HEK293 (cell line): ENCODE measurements around the gene RNF224.
"Not testable (repeated sequence)": the region's sequence is repeated elsewhere in the genome, so short reads cannot be mapped to it uniquely, and the experiment has no call there.

Source experiments
- KLF16 ChIP-seq: fragments of 450-650 bp; formaldehyde crosslinking; IDR thresholded peaks from 2 replicates; pipeline ENCODE4 v1.5.1; 2017; ENCODE audit warnings: missing biosample characterization, missing genetic modification characterization
- PRDM1 ChIP-seq: fragments of 450-650 bp; formaldehyde crosslinking; IDR thresholded peaks from 2 replicates; pipeline ENCODE4; 2016; ENCODE audit warnings: missing biosample characterization, missing genetic modification characterization
- TCF7L2 ChIP-seq: IDR thresholded peaks from 2 replicates; pipeline ENCODE4 v1.6.1; 2011; ENCODE audit warnings: low read depth, mild to moderate bottlenecking, inconsistent platforms, low read length, moderate library complexity, borderline replicate concordance
- ZBTB20 ChIP-seq: fragments of 450-650 bp; formaldehyde crosslinking; IDR thresholded peaks from 2 replicates; pipeline ENCODE4 v1.5.1; 2016; ENCODE audit warnings: missing biosample characterization, missing genetic modification characterization
- ZBTB7A ChIP-seq: fragments of 450-650 bp; formaldehyde crosslinking; IDR thresholded peaks from 2 replicates; pipeline ENCODE4 v1.5.1; 2016; ENCODE audit warnings: low read depth, missing biosample characterization, missing genetic modification characterization
- ZNF174 ChIP-seq: fragments of 450-650 bp; formaldehyde crosslinking; IDR thresholded peaks from 2 replicates; pipeline ENCODE4 v1.5.0; 2017; ENCODE audit warnings: missing biosample characterization, mild to moderate bottlenecking, missing genetic modification characterization
- ZNF24 ChIP-seq: fragments of 450-650 bp; formaldehyde crosslinking; IDR thresholded peaks from 2 replicates; pipeline ENCODE4 v1.5.1; 2016; ENCODE audit warnings: missing biosample characterization, missing genetic modification characterization
- ZNF366 ChIP-seq: fragments of 450-650 bp; formaldehyde crosslinking; conservative IDR thresholded peaks from 2 replicates; pipeline ENCODE4 v1.5.1; 2016; ENCODE audit warnings: missing biosample characterization, missing genetic modification characterization
- ZNF416 ChIP-seq: fragments of 450-650 bp; formaldehyde crosslinking; IDR thresholded peaks from 2 replicates; pipeline ENCODE4 v1.5.1; 2016; ENCODE audit warnings: missing biosample characterization, missing genetic modification characterization
- ZNF658 ChIP-seq: fragments of 450-650 bp; formaldehyde crosslinking; IDR thresholded peaks from 2 replicates; pipeline ENCODE4; 2016; ENCODE audit warnings: missing biosample characterization, missing genetic modification characterization
- ZNF701 ChIP-seq: fragments of 450-650 bp; formaldehyde crosslinking; IDR thresholded peaks from 2 replicates; pipeline ENCODE4 v1.5.1; 2016; ENCODE audit warnings: missing biosample characterization, missing genetic modification characterization
- TF ChIP-seq, protein P1 (sequence below): fragments of 450-650 bp; formaldehyde crosslinking; IDR thresholded peaks from 2 replicates; pipeline ENCODE4 v1.5.1; 2016; ENCODE audit warnings: missing biosample characterization, missing genetic modification characterization

DNA sequence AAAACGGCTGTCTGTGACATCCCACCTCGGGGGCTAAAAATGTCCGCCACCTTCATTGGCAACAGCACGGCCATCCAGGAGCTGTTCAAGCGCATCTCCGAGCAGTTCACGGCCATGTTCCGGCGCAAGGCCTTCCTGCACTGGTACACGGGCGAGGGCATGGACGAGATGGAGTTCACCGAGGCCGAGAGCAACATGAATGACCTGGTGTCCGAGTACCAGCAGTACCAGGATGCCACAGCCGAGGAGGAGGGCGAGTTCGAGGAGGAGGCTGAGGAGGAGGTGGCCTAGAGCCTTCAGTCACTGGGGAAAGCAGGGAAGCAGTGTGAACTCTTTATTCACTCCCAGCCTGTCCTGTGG is 15.9 kb downstream of the RNF224 start:
- not testable (repeated sequence) for TF ChIP-seq ZNF366 (tag by site-specific recombination); PRDM1 (tag by site-specific recombination); KLF16 (tag by site-specific recombination); ZBTB20 (tag by site-specific recombination); ZNF24 (tag by site-specific recombination); TCF7L2; ZNF701 (tag by site-specific recombination); ZNF658 (tag by site-specific recombination); ZNF174; ZNF416 (tag by site-specific recombination); ZBTB7A
- TF ChIP-seq, protein P1, sequence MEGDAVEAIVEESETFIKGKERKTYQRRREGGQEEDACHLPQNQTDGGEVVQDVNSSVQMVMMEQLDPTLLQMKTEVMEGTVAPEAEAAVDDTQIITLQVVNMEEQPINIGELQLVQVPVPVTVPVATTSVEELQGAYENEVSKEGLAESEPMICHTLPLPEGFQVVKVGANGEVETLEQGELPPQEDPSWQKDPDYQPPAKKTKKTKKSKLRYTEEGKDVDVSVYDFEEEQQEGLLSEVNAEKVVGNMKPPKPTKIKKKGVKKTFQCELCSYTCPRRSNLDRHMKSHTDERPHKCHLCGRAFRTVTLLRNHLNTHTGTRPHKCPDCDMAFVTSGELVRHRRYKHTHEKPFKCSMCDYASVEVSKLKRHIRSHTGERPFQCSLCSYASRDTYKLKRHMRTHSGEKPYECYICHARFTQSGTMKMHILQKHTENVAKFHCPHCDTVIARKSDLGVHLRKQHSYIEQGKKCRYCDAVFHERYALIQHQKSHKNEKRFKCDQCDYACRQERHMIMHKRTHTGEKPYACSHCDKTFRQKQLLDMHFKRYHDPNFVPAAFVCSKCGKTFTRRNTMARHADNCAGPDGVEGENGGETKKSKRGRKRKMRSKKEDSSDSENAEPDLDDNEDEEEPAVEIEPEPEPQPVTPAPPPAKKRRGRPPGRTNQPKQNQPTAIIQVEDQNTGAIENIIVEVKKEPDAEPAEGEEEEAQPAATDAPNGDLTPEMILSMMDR (tag by site-specific recombination) = not testable (repeated sequence)
